SHP77 treated with DMSO at 0.1 percent for 48 hours (cell line): Measurements from ENCODE around the gene FTCD.
"Not testable (repeated sequence)": the region's sequence is repeated elsewhere in the genome, so short reads cannot be mapped to it uniquely, and the experiment has no call there.

ENCODE experiments used
- DNase-seq: peaks from one replicate; lab custom pipeline; 2025; lab: John Stamatoyannopoulos, UW

FTCD gene

DNA sequence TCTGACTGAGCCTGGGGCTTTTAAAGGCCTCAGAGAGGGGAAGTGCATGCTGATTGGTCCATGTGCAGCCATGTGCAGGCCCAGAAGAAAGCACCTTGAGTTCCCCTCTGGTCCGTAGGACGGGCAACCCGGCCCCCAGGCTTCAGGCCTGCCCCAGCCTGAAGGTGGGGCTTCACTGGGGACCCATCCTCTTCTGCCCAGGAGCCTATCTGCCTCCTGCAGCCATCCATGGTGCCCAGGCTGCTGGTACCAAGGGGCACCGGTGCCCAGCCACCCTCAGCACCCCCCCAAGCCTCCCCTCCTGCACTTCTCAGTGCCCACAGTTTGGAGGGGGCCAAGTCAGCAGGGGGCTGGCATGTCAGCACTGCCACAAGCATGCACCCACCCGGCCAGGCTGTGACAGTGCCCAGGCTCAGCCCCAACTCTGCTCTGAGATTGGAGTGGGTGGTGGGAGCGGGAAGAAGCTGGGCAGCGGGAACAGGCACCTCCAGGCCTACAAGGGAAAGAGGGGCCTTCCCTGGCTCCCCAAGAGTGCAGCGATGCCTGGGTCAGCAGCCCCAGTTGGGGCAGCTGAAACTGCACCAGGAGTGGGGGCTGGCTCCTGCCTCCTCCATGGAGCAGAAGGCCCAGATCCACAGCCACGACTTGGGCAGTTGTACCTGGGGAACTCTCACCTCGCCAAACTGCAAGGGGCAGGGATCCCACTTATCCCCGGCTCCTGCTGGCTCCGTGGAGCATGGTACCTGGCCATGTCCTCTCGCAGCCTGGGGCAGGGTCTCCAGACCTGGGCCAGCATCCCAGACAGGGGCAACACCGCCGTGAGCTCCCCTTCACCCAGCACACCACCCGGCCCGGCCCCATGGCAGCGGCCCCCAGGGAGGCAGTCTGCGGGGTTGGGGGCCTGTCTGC lies 45.8 kb downstream of the FTCD start:
- DNase-seq = no peak

DNA sequence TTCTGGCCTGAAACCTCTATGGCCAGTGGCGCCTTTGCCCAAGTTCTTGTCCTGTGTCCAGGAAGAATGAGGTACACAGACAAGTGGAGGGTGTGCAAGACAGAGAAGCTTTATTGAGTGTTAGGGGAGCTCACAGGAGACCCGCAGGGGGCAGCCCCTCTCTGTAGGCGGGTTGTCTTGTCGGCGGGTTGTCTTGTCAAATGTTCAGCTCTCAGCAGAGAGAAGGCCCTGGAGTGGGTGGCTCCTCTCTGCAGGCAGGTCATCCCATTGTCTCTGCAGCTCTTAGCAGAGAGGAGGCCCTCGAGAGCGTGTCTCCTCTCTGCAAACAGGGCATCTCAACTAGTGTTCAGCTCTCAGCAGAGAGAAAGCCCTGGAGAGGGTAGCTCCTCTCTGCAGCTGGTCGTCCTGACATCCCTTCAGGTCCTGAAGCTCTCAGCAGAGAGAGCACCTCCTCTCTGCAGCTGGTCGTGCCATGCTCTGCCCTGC lies 46.5 kb downstream of the FTCD start:
- DNase-seq = no peak

- DNase-seq = not testable (repeated sequence)
These were observed 48.0 kb downstream of the FTCD start for GRCh38 chr21:46107376-46107775.

DNA sequence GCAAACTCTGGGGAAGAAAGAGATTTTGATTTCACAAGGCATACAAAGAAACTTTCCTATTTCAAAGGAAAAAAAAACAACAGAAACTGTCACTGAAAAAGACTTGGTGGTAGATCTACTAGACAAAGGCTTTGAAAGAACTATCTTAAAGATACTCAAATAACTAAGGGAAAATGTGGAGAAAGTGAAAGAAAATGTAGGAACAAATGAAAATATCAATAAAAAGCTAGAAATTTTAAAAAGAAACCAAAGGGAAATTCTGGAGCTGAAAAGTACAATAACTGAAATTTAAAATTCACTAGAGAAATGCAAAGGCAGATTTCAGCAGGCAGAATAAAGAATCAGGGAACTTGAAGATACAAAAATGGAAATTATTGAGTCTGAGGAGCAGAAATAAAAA lies 51.3 kb downstream of the FTCD start:
- DNase-seq = no peak

- DNase-seq = no peak
These were observed 54.5 kb downstream of the FTCD start for GRCh38 chr21:46100906-46101305.

GRCh38 chr21:46100426-46100825 lies 55.0 kb downstream of the FTCD start:
- no peak for DNase-seq

DNA sequence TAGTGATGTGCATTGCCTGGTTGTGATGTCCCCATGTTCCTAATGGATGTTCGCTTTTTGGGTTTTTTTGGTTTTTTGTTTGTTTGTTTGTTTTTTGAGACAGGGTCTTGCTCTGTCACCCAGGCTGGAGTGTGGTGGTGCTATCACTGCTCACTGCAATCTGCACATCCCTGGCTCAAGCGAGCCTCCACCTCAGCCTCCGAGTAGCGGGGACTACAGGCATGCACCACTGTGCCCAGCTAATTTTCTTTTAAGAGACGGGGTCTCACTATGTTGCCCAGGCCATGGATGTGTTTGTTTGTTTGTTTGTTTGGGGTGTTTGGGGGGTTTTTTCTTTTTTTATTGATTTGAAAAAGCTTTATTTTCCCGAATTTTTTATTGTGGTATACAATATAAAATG lies 55.4 kb downstream of the FTCD start:
- no peak for DNase-seq

GRCh38 chr21:46099476-46099875 lies 55.9 kb downstream of the FTCD start:
- no peak for DNase-seq

DNA sequence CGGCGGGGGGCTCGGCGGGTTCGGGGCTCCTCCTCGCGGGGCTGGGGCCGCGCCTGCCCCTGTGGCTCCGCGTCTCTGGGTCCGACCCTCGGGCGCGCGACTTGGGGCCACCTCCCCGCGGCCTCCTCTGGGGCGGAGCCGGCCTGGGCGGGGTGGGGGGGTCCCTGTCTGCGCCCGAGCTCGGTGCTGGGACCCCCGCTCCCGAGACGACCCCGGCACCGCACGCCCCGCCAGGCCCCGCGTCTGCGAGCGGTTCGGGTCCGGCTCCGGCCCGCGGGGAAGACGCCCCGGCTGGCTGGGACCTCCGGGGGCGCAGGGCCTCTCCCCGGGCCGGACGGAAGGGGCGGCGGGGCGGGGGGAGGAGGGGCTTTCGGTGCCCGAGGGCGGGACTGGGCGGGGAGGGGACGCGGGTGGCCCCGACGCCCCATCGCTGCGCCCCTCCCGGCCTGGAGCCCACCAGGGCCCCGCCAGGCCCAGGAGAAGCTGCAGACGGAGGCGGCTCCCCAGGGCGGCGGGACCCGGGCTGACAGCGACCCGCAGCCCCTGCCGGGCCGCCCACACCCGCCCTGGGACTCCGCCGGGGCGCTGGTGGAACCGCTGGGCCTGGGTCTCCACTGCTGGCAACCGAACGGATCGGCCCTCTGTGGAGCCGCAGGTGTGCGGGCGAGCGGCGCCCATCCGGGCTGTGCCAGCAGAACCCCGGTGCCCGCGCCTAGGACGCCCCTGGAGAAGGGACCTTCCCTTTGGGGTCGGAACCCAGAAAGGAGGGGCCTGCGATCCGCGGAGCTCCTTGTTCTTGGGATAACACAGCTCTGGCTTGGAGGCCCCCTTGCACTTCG lies 56.9 kb downstream of the FTCD start:
- DNase-seq = no peak

- no peak for DNase-seq
These were observed 57.8 kb downstream of the FTCD start, which contains the start of gene COL6A2 for GRCh38 chr21:46097336-46098293. Gene COL6A2 (plus strand): TSS chr21:46098112.

GRCh38 chr21:46096596-46097335 lies 58.6 kb downstream of the FTCD start:
- DNase-seq = no peak

DNA sequence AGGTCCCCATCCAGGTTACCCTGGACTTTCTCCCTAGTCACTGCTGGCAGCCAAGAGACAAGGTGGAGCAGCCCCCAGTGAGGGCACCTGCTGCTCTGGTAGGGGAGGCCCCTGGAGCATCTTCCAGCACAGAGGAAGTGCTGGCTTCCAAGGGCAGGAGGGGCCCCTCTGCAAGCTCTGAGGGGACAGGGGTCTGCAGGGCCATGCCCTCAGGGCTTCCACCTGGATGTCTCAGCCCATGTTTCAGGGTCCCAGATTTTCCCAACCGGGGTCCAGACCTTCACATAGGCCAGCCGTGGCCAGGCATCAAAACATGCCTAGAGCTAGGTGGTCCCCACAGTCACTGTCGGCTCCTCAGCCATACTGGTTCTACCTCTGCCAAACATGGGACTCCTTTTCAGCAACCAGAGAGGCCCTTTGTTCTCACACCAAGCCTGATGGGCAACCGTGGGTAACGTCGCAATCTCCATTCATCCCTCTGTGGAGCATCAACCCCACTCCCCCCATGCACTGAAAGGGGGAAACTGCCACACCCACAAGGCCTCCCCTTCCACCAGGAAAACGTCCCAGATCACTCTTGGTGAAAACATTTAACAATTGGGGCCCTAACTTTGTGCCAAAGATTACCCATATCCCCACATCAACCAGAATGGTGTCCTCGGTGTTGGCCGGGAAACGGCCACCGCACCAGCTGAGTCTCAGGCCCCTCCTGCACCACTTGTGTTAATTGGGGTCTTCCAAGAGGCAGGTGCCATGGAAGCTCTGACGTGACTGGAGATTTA lies 59.4 kb downstream of the FTCD start:
- no peak for DNase-seq

DNA sequence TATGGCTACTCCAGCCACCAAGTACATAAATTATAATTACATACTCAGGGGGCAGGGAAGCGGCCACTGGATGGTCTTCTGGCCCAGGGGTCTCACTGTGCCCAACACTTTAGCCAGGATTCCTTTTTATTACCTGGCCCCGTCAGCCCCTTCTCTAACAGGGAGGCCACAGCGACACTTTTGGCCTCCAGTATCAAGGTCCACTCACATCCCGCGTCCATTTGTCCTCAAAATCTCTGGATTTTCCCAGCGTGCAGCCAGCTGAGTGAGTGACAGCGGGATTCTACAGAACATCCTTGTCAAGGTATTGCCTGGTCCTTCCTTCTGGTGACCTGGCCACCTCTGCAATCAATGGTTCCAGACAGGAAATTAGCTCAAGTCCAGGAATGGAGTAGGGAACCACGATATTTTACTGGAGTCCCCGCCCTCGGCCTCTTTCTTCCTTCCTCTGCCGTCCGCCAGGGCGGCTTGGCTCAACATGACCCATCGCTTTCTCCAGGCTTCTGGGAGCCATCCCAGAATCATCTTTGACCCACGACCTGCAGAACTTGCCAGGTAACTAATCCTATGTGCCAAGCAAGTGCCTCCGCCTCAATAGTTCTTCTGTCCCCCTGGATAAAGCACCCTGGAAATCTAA lies 60.2 kb downstream of the FTCD start:
- DNase-seq = no peak

- no peak for DNase-seq
These were observed 60.8 kb downstream of the FTCD start for GRCh38 chr21:46094401-46095082.

- DNase-seq = no peak
These were observed 61.5 kb downstream of the FTCD start for GRCh38 chr21:46093668-46094400.

- no peak for DNase-seq
These were observed 62.3 kb downstream of the FTCD start for GRCh38 chr21:46092811-46093667.

DNA sequence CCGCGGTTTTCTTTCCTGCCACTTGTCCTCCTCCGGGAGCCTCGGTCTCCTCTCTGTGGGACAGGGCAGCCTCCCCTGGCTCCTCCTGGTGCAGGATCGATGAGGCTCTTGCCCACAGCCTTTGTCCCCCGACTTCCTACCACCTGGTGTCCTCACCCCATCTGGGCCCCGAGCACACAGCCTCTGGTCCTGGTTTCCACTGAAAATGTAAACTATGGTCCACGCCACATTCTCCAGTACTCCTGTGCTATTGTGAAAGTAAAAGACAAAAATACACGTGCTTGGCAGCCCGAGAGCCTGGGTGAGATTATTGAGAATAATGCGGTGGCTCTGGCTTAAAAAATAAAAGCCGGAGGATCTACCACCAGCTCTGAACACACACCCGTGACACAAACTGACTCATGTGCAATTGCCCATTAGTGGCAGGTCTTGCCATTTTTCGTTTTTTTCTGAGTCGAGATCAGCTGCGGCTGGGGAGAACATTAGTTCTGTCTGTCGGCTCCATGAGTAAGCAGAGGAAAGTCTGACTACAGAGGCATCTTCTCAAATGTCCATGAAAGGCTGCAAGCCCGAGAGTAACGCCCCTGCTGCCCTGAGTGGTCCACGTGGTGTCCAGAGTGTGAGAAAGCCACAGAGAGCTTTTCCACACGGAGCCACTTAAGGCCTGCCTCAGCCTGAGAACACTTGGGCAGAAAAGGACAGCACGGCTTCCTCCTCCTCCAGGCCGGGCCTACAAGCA lies 63.2 kb downstream of the FTCD start:
- no peak for DNase-seq
